ENCODE results near the gene CHCHD3. TPM values are rescaled to one million over a fixed set of nuclear protein-coding genes. Genes with fewer than 3 reads are reported as not detected.

Gene CHCHD3
- total RNA-seq, 2 donors from 2014 or later = 88.3 to 154 TPM

DNA sequence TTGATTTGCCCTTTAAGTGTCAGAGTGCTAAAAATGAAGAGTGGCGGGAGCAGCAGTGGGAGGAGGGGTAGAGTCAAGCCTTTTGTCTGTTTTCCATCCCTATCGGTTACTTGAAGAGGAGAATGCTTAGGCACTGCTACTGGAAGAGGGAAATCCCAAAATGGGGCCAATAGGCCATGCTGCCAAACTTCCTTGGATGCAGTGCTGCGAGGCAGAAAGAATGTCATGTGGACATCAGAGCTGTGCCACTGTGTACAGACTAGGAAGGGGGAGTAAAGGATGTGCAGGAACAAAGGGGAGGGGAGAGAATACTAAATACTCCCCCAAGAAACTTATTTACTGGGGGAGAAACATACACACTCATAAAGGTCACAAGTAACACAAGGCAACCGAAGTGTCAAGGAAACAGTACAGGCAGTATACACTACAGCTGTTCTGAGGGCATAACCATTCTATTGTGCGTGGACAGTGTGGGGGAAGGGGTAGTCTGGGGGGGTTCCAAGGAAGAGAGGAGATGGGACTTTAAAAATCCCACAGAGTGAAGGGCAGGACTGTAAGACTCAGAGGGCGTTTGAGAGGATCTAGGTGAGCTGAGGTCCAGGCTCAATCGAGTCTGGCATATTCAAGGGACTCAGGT, 276.9 kb downstream of the CHCHD3 start:
- no peak overlapping the region for H3K27ac ChIP-seq
- no peak for DNase-seq (ENCODE audit: low spot score)
- no peak overlapping the region for H3K4me3 ChIP-seq
- TF ChIP-seq, protein P1, sequence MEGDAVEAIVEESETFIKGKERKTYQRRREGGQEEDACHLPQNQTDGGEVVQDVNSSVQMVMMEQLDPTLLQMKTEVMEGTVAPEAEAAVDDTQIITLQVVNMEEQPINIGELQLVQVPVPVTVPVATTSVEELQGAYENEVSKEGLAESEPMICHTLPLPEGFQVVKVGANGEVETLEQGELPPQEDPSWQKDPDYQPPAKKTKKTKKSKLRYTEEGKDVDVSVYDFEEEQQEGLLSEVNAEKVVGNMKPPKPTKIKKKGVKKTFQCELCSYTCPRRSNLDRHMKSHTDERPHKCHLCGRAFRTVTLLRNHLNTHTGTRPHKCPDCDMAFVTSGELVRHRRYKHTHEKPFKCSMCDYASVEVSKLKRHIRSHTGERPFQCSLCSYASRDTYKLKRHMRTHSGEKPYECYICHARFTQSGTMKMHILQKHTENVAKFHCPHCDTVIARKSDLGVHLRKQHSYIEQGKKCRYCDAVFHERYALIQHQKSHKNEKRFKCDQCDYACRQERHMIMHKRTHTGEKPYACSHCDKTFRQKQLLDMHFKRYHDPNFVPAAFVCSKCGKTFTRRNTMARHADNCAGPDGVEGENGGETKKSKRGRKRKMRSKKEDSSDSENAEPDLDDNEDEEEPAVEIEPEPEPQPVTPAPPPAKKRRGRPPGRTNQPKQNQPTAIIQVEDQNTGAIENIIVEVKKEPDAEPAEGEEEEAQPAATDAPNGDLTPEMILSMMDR (IDR thresholded peaks at IDR 0.05) = no peak
- no peaks in the 10 kb centered on the region for H3K4me1 ChIP-seq
- H3K9me3 ChIP-seq = no peaks in the 10 kb centered on the region
- H3K36me3 ChIP-seq = no peaks in the 10 kb centered on the region
- H3K27me3 ChIP-seq = no peaks in the 10 kb centered on the region

DNA sequence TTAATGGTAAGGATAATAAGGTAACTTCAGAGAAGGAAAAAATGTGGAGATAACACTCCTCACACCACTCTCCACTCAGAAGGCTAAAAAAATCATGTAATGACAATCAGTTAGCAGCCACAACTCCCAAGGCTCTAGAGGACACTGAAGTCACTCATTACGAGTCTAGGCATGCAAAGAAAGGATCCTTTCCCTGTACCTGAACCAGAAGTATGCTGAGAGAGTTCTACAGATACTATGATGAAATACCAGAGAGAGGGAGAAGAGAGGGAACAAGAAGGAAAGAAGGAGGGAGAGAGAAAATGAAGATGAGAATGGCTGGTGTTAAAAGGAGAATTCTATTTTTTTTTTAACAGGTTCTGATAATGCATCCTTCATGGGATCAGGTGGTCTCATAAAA, 281.4 kb downstream of the CHCHD3 start:
- DNase-seq (ENCODE audit: low spot score) = no peak
- Histone ChIP-seq H3K27me3 (no peaks in the 10 kb centered on the region), H3K4me3 (no peak overlapping the region), H3K27ac (no peak overlapping the region), H3K36me3 (no peaks in the 10 kb centered on the region), H3K4me1 (no peaks in the 10 kb centered on the region), H3K9me3 (no peaks in the 10 kb centered on the region)
- TF ChIP-seq, protein P1 (IDR thresholded peaks at IDR 0.05) = no peak

DNA sequence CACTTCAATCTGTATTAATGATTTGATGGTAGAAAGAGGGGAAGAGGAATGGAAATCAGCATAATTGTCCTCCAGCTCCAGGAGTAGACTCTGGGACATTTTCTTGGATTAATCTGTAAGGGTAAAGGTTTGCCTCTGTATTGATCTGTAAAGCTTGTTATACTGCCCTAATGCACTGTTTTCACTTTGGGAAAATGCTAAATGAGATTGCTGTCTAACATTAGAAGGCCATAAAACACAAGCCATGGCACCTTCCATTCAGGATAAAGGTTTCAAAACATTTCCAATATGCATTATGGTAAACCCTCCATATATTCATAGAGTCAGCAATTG, 282.8 kb downstream of the CHCHD3 start:
- Histone ChIP-seq H3K4me3 (no peak overlapping the region), H3K36me3 (no peaks in the 10 kb centered on the region), H3K27me3 (no peaks in the 10 kb centered on the region), H3K4me1 (no peaks in the 10 kb centered on the region), H3K27ac (no peak overlapping the region), H3K9me3 (no peaks in the 10 kb centered on the region)
- no peak for DNase-seq (ENCODE audit: low spot score)
- TF ChIP-seq, protein P1 (IDR thresholded peaks at IDR 0.05) = no peak

DNA sequence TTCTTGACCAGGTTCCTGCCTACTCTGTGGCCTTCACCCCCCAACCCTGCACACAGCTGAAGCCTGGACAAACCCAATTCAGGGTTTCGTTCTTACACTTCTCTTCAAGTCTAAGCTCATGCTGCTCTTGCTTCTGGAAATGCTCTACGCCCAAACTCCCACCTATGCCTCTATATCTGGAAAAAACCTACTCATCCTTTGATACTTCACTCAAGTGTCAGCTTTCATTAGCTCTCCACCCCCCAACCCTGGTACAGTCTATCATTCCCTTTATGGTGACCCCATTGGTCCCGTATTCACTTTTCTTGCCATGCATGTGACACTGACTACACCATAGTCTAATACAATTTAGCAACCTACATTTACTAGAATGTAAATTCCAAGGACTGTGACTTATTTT, 284.7 kb downstream of the CHCHD3 start:
- no peak for DNase-seq (ENCODE audit: low spot score)
- Histone ChIP-seq H3K4me1 (peaks cover 0 to 12% of the 10 kb centered on the region in 2 donors), H3K36me3 (no peaks in the 10 kb centered on the region), H3K27ac (no peak overlapping the region), H3K9me3 (no peaks in the 10 kb centered on the region), H3K27me3 (no peaks in the 10 kb centered on the region), H3K4me3 (no peak overlapping the region)
- TF ChIP-seq, protein P1 (IDR thresholded peaks at IDR 0.05) = no peak

DNA sequence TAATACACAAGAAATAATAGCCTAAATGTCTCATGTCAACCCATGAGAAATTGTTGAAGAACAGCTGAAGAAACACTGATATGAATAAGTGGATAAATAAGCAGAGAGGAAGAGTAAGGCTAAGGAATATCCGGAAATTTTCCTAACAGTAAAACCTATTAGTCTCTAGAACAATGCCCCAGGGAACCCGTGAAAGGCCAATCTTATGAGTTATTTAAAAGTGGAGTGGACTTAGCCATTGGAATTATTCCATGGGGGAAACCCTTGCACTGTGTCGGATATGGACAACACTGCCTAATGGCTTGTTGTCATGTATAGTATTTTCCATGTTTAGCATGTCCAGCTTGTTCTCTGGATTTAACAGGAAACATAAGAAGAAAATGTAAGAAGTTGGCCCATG, 288.4 kb downstream of the CHCHD3 start:
- no peak overlapping the region for H3K27ac ChIP-seq
- H3K27me3 ChIP-seq = no peaks in the 10 kb centered on the region
- no peak overlapping the region for H3K4me3 ChIP-seq
- TF ChIP-seq, protein P1 (IDR thresholded peaks at IDR 0.05) = no peak
- H3K9me3 ChIP-seq = no peaks in the 10 kb centered on the region
- H3K36me3 ChIP-seq = no peaks in the 10 kb centered on the region
- H3K4me1 ChIP-seq = peaks cover 0 to 12% of the 10 kb centered on the region in 2 donors
- DNase-seq (ENCODE audit: low spot score) = no peak

DNA sequence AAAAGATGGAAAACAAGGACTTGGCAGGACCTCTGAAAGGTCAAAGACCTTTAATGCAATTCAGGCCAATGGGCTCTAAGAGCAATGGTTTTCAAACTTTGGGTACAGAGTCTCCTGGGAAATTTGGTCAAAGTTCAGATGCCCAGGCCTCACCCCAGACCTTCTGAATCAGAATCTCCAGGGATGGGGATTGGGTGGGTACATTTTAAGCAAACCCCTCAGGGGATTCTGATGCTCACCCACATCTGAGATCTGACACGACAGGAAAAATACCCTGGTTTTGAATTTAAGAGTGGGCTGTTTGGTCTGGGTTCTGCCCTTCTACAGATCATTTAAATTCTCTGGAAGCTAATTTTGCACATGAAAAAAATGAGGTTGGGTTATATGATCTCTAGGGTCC, 290.9 kb downstream of the CHCHD3 start:
- Histone ChIP-seq H3K4me3 (no peak overlapping the region), H3K9me3 (no peaks in the 10 kb centered on the region), H3K4me1 (peaks cover 0 to 12% of the 10 kb centered on the region in 2 donors), H3K36me3 (no peaks in the 10 kb centered on the region), H3K27me3 (no peaks in the 10 kb centered on the region), H3K27ac (no peak overlapping the region)
- no peak for DNase-seq (ENCODE audit: low spot score)
- TF ChIP-seq, protein P1 (IDR thresholded peaks at IDR 0.05) = no peak
